GM23248 (cell line): ENCODE data around the gene COMMD7.

Experiments used
- EZH2 ChIP-seq: fragments of 200-600 bp; sonication (generic); IDR thresholded peaks from 2 replicates; pipeline ENCODE4 v1.6.1; 2018; ENCODE audit warnings: antibody characterized with exemption, mild to moderate bottlenecking; ENCODE audit not compliant: insufficient read depth, poor library complexity, severe bottlenecking
- EZH2phosphoT487 ChIP-seq: fragments of 200-600 bp; sonication (generic); IDR thresholded peaks from 2 replicates; pipeline ENCODE4 v1.6.1; 2018; ENCODE audit warnings: antibody characterized with exemption, moderate library complexity, mild to moderate bottlenecking, low read depth; ENCODE audit not compliant: insufficient read depth

DNA sequence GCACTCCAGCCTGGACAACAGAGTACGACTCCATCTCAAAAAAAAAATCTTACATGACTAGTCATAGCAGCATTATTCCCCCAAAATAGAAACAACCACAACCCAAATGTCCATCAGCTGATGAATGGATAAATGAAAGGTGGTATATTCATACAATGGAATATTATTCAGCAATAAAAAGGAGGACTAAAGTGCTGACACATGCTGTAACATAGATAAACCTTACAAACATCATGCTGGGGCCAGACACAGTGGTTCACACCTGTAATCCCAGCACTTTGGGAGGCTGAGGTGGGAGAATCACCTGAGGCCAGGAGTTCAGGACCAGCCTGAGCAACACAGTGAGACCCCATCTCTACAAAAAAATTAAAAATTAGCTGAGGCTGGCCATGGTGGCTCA, 86.4 kb downstream of the COMMD7 start:
- TF ChIP-seq EZH2phosphoT487 = no peak
- TF ChIP-seq EZH2 = no peak
